ENCODE data around the gene PITHD1.
"Not testable (repeated sequence)": the region's sequence is repeated elsewhere in the genome, so short reads cannot be mapped to it uniquely, and the experiment has no call there.

DNA sequence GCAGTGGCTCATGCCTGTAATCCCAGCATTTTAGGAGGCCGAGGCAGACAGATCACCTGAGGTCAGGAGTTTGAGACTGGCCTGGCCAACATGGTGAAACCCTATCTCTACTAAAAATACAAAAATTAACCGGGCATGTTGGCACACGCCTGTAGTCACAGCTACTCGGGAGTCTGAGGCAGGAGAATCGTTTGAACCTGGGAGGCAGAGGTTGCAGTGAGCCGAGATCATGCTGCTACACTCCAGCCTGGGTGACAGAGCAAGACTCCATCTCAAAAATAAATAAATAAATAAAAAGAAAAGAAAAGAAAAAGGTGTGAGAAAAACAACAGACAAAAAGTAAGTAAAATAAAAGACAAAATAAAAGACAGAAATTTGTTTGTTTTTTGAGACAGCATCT, 55.9 kb downstream of the PITHD1 start:
- TF ChIP-seq, protein P1, sequence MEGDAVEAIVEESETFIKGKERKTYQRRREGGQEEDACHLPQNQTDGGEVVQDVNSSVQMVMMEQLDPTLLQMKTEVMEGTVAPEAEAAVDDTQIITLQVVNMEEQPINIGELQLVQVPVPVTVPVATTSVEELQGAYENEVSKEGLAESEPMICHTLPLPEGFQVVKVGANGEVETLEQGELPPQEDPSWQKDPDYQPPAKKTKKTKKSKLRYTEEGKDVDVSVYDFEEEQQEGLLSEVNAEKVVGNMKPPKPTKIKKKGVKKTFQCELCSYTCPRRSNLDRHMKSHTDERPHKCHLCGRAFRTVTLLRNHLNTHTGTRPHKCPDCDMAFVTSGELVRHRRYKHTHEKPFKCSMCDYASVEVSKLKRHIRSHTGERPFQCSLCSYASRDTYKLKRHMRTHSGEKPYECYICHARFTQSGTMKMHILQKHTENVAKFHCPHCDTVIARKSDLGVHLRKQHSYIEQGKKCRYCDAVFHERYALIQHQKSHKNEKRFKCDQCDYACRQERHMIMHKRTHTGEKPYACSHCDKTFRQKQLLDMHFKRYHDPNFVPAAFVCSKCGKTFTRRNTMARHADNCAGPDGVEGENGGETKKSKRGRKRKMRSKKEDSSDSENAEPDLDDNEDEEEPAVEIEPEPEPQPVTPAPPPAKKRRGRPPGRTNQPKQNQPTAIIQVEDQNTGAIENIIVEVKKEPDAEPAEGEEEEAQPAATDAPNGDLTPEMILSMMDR (IDR thresholded peaks at IDR 0.05), result not testable (repeated sequence)
- not testable (repeated sequence) for TF ChIP-seq POLR2A (IDR thresholded peaks at IDR 0.05)
